UCSD-AML1 (cell line): ENCODE results near the gene MYL1.

Experiments
- DNase-seq: peaks from one replicate; lab custom pipeline; 2025; ENCODE audit not compliant: unreplicated experiment; lab: John Stamatoyannopoulos, UW

MYL1 gene

GRCh38 chr2:210268281-210268680, 46.7 kb downstream of the MYL1 start:
- no peak for DNase-seq

GRCh38 chr2:210267698-210268097, 47.3 kb downstream of the MYL1 start:
- DNase-seq = no peak

- no peak for DNase-seq
These were observed 50.7 kb downstream of the MYL1 start for GRCh38 chr2:210264282-210264681.

GRCh38 chr2:210263841-210264240, 51.1 kb downstream of the MYL1 start:
- no peak for DNase-seq

- DNase-seq = no peak
These were observed 52.9 kb downstream of the MYL1 start for GRCh38 chr2:210262036-210262435.

GRCh38 chr2:210259687-210260086, 55.3 kb downstream of the MYL1 start:
- DNase-seq = no peak

GRCh38 chr2:210252699-210253606, 62.0 kb downstream of the MYL1 start:
- DNase-seq = no peak

- no peak for DNase-seq
These were observed 64.4 kb downstream of the MYL1 start for GRCh38 chr2:210250622-210251021.
